DMS 273 (cell line): ENCODE results near the gene TNFRSF13B.
"Not testable (repeated sequence)": the region's sequence is repeated elsewhere in the genome, so short reads cannot be mapped to it uniquely, and the experiment has no call there.

Source experiments
- DNase-seq: peaks from one replicate; lab custom pipeline; 2025; ENCODE audit not compliant: unreplicated experiment; lab: John Stamatoyannopoulos, UW

TNFRSF13B gene

DNA sequence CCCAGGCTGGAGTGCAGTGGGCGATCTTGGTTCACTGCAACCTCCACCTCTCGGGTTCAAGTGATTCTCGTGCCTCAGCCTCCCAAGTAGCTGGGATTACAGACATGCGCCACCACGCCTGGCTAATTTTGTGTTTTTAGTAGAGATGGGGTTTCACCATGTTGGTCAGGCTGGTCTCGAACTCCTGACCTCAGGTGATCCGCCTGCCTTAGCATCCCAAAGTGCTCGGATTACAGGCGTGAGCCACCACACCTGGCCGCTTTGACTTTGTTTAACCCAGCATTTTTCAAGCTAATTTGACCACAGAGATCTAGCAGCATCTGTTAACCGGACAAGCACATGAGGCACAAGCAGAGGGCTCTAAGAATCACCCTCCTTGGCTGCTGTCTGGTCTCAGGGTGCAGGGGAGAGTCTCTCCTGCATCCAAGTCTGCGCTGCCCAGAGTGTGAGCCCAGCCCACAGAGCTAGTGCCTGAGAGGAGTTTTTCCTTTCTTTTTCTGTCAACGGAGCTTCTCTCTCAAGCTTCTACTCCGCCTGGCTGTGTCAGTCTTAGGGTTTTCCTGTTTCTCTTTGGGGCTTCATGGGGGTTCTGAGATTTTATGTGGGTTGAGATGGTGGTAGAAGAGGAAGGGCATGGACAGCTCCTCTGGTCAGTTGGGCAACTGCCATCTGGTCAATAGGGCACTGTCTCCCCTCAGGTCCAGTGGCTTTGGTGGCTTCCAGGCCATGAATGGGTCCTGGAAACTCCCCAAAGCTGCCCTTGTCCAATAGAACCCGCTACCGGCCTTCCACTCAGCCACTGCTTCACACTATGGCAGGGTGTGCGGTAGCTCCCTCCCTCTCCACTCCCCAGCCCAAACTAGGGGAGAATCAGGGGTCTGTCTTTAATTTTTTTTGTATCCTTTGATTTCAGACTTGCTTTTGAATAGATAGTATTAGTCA lies 59.6 kb downstream of the TNFRSF13B start:
- DNase-seq: no peak

DNA sequence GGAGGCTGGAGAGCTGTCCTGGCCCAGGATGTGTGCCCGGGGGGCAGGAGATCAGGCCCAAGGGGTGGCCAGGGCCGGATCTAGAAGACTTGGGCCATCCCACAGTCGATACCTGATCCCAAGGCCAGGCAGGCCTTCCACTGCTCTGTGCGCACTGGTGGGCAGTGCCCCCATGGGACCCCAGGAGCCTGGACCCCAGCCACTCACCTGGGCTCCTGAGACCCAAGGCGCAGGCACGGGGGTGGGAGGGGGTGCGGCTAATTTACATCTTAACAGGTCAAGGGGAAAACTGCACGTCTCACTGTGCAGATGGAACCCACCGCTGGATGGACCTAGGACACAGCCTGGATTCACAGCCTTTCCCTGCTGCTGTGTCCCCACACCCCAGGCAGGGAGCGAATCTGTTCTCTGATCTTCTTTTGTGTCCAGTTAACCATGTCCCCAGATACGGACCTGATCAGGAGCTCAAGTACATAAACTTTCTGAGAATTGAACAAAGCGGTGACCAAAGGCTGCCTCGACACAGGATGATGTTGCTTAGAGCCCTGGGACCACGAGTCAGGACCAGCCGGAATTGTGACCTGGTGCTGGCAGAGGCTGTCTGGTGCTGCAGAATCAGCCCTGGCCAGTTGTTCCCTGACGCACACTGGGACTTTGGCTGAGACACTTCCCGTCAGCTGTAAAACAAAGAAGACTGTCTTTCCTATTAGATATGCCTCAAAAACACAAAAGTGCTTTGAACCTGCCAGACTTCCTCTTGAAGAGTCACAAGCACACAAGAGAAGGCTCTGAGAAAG lies 60.6 kb downstream of the TNFRSF13B start:
- no peak for DNase-seq

DNA sequence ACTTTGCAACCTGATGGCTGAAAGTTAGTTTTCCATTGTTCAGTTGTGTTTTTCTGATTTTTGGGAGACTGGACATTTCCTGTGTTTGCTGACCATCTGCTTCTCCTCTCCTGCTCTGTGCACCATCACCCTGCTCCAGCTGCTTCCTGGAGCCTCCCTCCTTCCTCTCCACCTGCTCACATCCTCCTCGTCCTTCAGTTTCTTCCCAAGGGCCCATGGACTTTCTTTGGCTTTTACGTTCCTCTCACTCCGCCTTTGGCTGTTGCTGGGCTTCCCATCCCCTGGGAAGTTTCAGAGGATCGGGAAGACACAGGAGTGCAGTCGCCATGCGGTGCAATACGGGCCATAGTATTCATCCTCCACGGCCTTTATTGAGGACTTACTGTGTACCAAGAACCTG lies 61.6 kb downstream of the TNFRSF13B start:
- DNase-seq: no peak

DNA sequence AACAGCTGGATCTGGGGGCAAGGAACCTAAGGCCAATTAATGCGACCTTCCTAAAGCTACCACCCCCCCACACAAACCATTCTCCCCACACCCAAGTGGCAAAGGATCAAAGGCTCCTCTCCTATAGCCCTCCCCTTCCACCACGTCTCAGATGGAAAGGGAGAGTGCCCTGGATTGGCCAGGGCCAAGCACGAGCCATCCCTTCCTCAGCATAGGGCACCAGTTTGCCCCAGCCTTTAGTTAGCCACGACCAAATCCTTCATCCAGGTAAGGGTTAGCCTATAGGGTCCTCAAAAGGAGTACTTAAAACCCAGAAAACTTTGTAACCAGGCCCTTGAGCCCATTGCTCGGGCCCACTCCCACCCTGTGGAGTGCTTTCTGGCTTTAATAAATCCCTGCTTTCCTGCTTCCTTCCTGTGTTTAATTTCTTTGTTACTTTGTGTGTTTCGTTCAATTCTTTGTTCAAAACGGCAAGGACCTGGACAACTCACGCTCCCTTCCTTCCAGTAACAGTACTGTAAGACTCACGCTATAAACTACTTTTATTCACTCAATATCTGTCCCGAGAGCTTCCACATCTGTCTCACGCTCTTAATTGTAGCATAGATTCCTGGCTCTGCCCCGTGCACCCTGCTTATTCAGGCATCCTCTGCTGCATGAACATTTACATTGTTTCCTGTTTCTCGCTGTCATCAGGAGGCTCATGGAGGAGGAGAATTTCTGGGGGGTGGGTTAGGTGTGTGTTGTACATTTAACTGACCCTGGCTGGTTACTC lies 62.3 kb downstream of the TNFRSF13B start:
- no peak for DNase-seq

DNA sequence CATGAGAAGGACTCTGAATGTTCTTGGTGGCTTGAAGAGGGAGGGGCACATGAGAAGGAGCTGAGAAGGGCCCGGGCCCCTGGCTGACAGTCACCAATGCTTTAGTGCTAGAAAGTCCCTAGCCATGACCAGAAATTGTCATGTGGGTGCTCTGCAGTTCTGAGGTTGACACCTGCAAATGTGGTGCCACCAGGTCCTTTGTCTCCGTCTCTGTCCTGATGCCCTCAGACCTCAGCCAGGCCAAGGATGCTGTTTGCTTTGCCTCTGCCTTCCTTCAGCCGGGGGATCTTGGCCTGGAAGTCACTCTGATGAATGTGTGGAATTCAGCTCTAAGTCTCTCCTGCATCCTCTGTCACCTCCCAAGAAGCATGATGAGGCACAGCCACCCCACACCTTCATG lies 63.6 kb downstream of the TNFRSF13B start:
- no peak for DNase-seq

DNA sequence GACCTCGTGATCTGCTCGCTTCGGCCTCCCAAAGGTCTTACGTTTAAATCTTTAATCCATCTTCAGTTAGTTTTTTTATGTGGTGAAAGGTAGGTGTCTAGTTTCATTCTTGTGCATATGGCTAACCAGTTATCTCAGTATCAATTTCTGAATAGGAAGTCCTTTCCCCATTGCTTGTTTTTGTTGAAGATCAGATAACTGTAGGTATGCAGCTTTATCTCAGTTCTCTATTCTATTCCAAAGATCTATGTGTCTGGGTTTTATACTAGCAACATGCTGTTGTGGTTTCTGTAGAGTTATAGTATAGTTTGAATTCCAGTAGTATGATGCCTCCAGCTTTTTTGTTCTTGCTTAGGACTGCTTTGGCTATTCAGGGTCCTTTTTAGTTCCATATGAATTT lies 65.2 kb downstream of the TNFRSF13B start:
- DNase-seq: no peak

DNA sequence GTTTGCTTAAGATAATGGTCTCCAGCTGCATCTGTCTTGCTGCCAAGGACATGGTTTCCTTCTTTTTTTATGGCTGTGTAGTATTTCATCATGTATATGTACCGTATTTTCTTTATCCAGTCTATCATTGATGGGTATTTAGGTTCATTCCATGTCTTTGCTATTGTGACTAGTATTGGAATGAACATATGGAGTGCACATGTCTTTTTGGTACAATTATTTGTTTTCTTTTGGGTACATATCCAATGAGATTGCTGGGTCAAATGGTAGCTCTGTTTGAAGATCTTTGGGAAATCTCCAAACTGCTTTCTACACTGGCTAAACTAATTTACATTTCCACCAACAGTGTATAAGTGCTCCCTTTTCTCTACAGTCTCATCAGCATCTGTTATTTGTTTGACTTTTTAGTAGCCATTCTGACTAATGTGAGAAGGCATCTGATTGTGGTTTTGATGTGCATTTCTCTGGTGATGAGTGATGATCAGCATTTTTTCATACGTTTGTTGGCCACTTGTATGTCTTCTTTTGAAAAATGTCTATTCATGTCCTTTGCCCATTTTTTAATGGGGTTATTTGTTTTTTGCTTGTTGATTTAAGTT lies 66.2 kb downstream of the TNFRSF13B start:
- no peak for DNase-seq

DNA sequence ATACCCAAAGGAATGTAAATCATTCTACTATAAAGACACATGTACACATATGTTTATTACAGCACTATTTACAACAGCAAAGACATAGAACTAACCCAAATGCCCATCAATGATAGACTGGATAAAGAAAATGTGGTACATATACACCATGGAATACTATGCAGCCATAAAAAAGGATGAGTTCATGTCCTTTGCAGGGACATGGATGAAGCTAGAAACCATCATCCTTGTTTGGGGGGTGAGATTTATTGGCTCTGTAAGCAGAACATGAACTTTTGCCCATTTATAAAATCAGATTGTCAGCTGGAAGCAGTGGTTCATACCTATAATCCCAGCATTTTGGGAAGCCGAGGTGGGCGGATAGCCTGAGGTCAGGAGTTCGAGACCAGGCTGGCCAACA lies 68.8 kb downstream of the TNFRSF13B start:
- DNase-seq: not testable (repeated sequence)

DNA sequence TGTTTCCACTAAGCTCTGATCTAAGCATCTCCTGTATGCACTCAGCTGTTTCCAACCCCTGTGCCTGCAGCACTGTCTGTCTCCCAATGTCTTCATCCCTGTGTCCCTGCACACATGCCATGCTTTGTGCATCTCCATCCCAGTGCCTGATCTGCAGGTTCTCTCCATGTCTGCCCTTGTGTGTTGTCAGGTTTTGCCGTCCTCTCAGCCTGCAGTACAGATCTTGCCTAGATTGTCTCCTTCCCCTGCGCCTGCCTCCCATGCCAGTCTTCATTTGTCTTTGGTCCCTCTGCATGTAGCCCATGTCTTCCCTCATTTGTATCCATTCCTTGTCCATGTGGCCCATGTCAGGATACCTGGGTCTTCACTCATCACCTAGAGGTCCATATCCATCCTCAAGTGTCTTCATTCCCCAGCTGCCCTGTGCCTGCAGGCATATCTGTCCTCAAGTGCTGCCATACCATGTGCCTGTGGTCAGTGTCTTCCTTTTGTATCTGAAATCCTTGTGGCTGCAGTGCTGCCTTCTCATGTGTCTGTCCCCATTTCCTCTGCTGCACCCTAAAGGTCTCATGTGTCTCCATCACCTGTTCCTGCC lies 71.5 kb downstream of the TNFRSF13B start:
- no peak for DNase-seq

DNA sequence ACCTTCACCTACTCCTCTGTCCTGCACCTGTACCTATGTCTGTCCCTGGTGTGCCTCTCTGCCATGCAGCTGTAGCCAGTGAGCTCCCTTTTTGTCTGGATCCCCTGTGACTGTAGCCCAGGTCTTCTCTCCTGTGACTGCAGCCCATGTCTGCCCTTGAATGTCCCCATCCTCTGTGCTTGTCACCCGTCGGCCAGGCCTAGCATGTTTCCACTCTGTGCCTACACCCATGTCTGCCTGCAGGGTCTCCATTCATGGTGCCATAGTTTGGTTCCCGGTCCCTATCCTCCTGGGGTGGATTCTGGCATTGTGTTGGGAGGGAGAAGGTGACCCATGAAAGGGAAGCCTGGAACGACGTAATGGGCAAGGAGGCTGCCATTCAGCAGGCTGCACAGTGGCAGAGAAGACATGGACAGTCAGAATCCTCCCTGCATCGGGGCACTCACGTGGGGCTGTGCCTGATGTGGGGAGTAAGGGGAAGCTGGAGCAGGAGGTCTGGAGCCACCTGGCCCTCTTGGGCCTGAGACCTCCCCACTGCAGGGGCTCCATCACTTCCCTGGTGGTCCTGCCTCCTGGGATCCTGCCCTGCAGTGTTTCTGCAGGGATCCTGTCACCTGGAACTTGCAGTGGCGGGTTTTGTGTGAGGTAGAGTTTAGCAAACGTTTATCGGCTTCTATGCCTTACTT lies 74.6 kb downstream of the TNFRSF13B start:
- not testable (repeated sequence) for DNase-seq

DNA sequence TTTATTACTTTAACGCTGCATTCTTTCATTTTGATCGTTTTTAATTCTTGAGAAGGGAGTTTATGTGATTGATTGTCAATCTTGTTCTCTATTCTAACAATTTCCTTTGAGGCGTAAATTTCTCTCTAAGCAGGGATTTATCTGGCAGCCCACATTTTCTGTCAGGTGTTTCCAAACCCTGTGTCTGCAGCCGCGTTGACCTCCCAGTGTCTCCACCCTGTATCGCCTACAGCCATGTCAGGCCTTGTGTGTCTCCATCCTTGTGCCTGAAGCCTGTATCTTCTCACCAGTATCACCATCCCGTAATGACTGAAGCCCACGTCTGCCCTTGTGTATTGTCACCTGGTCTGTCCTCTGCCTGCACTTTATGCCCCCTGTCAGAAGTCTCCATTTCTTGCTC lies 75.7 kb downstream of the TNFRSF13B start:
- DNase-seq: not testable (repeated sequence)

DNA sequence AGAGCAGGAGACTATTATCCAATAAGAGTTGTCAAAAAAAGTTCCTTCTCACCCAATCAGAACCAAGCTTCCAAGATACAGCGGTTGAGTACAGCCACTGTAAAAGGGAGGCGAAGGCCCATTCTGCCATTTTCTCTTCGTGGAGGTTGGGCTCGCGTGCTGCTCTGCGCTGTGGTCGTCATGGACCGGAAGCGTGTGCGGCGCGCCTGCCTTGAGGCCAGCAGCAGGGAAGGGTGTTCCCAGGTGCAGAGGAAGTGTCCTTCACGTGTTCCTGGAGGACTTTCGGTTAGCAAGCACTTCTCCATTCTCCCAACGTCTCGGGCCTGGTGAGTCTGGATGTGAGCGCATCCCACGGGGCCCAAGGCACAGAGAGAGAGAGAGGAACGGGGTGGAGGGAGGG lies 78.4 kb downstream of the TNFRSF13B start:
- DNase-seq: not testable (repeated sequence)

DNA sequence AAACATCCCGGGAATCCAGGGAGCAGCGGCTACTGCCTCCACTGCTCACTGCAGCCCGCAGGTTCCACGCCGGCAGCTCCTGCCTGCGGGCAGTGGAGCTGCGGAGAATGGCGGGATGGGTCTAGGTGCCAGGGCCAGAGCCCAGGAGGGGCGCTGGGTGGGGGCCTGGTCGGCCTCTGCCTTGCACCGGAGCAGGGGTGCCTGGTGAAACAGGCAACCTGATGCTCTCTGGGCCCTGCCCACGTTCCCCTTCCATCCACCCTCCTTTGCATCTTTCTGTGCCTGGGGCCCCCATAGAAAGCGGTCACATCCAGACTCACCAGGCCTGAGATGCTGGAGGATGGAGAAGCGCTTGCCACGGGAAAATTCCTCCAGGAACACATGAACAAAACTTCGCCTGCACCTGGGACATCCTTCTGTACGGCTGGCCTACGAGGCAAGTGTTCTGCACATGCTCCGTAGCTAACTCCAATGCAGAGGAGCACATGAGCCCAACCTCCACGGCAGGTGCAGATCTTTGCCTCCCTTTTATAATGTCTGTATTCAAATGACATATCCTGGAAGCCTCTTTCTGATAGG lies 79.0 kb downstream of the TNFRSF13B start:
- DNase-seq: not testable (repeated sequence)

DNA sequence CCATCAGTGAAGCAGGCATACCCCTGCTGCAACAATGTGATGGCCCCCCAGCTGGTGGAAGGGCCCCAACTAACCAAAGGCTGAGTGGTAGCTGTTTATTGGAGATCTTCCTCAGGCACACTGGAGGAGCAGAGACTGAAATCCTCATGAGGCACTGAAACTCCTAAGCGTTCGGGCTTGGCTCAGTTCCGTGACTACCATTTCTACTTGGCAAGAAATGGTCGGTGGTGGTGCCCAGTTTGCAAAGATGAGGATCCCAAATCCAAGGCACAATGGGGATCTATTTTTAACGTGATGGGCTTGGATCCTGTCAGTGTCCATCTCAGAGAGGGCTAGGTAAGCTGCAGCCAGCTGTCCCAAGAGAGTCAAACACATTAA lies 82.8 kb downstream of the TNFRSF13B start:
- no peak for DNase-seq
